Left ventricle myocardium inferior (tissue), 1 donor: ENCODE measurements around the gene CFDP1. TPM values are rescaled to one million over a fixed set of nuclear protein-coding genes. Genes with fewer than 3 reads are reported as not detected.

Experiments
- DNase-seq: peaks from one replicate; pipeline ENCODE4 v3.0.0-alpha.2; 2020
- H3K27ac ChIP-seq: fragments of 200-600 bp; replicated peaks from 2 replicates; pipeline ENCODE4 v1.8.0; 2021
- H3K27me3 ChIP-seq: fragments of 200-600 bp; 2 replicates; pipeline ENCODE4 v1.8.0; 2021; ENCODE audit warnings: low read depth
- H3K36me3 ChIP-seq: fragments of 200-600 bp; 2 replicates; pipeline ENCODE4 v1.8.0; 2021
- H3K4me1 ChIP-seq: fragments of 200-600 bp; 2 replicates; pipeline ENCODE4 v1.8.0; 2021
- H3K4me3 ChIP-seq: fragments of 200-600 bp; 2 replicates; pipeline ENCODE4 v1.8.0; 2021; ENCODE audit warnings: mild to moderate bottlenecking, moderate library complexity
- H3K9me3 ChIP-seq: fragments of 200-600 bp; replicated peaks from 2 replicates; pipeline ENCODE4 v1.8.0; 2021
- CTCF ChIP-seq: fragments of 200-600 bp; IDR thresholded peaks from 2 replicates; pipeline ENCODE4 v1.8.0; 2021; ENCODE audit warnings: antibody characterized with exemption, mild to moderate bottlenecking, borderline replicate concordance
- intact Hi-C: fragments of 100-400 bp; cut with micrococcal nuclease; formaldehyde crosslinking; loops from one replicate; pipeline ENCODE4 v1.11.0; 2022
- total RNA-seq: library from RNA; stranded (reverse); fragmentation: NEBNext Ultra II Directional; extraction: Animal tissue kit (Norgen Biotek cat#: 25700); gene quantifications from one replicate; pipeline ENCODE4 v1.2.1, GENCODE V29; 2021
- donor health status: DM: no; HTN: yes; CAD: no; lungs with severe emphysema.

CFDP1 gene
- total RNA-seq, 1 donor from 2014 or later, result 24.9 TPM

GRCh38 chr16:75379911-75380847 lies 53.1 kb downstream of the CFDP1 start:
- TF ChIP-seq CTCF, result no peak
- intact Hi-C loops, result no loop called here
- H3K9me3 ChIP-seq, result no peaks in the 10 kb centered on the region
- H3K4me1 ChIP-seq, result peaks cover 27% of the 10 kb centered on the region
- H3K36me3 ChIP-seq, result no peaks in the 10 kb centered on the region
- no peak for DNase-seq
- peak overlapping the region; percentile 35 for H3K27ac ChIP-seq
- no peak overlapping the region for H3K4me3 ChIP-seq
- no peaks in the 10 kb centered on the region for H3K27me3 ChIP-seq

GRCh38 chr16:75379339-75379738 lies 54.0 kb downstream of the CFDP1 start:
- Histone ChIP-seq H3K9me3 (no peaks in the 10 kb centered on the region), H3K27me3 (no peaks in the 10 kb centered on the region), H3K36me3 (no peaks in the 10 kb centered on the region), H3K4me1 (peaks cover 25% of the 10 kb centered on the region), H3K4me3 (no peak overlapping the region), H3K27ac (no peak overlapping the region)
- intact Hi-C loops, result no loop called here
- DNase-seq, result no peak
- TF ChIP-seq CTCF, result no peak

DNA sequence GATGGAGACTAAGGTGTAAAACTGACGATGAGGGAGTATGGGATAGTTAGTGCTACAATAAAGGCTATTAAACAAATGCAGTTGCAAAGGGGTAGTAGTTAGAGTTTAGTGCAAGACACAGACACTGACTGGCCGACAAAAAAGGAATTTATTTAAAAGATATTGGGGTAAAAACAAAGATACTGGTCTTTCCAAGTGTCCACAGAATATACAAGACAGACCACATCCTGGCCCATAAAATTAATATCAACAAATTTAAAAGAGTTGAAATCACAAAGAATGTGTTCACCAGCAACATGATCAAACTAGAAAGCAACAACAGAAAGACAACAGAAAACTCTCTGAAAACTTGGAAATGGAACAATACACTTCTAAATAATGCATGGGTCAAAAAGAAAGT lies 54.7 kb downstream of the CFDP1 start:
- no peaks in the 10 kb centered on the region for H3K27me3 ChIP-seq
- intact Hi-C loops, result no loop called here
- TF ChIP-seq CTCF, result no peak
- H3K4me1 ChIP-seq, result peaks cover 25% of the 10 kb centered on the region
- H3K4me3 ChIP-seq, result no peak overlapping the region
- no peak overlapping the region for H3K27ac ChIP-seq
- H3K36me3 ChIP-seq, result no peaks in the 10 kb centered on the region
- no peaks in the 10 kb centered on the region for H3K9me3 ChIP-seq
- DNase-seq, result no peak

- intact Hi-C loops, result no loop called here
- Histone ChIP-seq H3K4me3 (no peak overlapping the region), H3K27me3 (no peaks in the 10 kb centered on the region), H3K36me3 (no peaks in the 10 kb centered on the region), H3K9me3 (no peaks in the 10 kb centered on the region), H3K27ac (no peak overlapping the region), H3K4me1 (peaks cover 30% of the 10 kb centered on the region)
- TF ChIP-seq CTCF, result no peak
- DNase-seq, result no peak
These were observed 55.4 kb downstream of the CFDP1 start for GRCh38 chr16:75377729-75378386.

DNA sequence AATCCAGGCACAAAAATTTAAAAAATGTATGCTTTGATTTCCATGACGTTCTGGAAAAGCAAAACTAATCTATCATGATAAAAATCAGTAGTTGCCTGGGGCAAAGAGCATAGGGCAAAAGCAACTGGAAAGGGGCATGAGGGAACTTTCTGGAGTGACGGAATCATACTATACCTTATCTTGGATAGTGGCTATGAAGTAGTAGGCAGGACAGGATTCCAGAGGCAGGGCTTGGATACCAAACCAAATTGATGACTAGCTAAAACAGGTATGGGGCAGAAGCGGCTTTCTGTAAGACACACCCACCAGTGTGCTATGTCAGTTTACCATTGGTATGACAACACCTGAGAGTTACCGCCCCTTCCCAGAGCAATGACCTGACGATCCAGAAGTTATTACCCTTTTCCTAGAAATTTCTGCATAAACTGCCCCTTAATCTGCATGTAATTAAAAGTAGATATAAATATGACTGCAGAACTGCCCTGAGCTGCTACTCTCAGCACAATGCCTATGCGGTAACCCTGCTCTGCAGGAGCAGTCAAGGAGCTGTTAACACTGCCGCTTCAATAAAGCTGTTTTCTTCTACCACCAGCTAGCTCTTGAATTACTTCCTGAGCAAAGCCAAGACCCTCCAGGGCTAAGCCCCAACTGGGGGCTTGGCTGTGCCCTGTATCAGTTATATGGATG lies 56.7 kb downstream of the CFDP1 start:
- no peak for DNase-seq
- no peak overlapping the region for H3K4me3 ChIP-seq
- H3K9me3 ChIP-seq, result no peaks in the 10 kb centered on the region
- H3K27me3 ChIP-seq, result no peaks in the 10 kb centered on the region
- intact Hi-C loops, result no loop called here
- H3K36me3 ChIP-seq, result no peaks in the 10 kb centered on the region
- peaks cover 40% of the 10 kb centered on the region for H3K4me1 ChIP-seq
- no peak overlapping the region for H3K27ac ChIP-seq
- TF ChIP-seq CTCF, result no peak
